ENCODE measurements around the gene MYL5.
"Not testable (repeated sequence)": the region's sequence is repeated elsewhere in the genome, so short reads cannot be mapped to it uniquely, and the experiment has no call there.

The MYL5 gene

GRCh38 chr4:636628-637159, 37.6 kb upstream of the MYL5 start:
- in situ Hi-C loops (cut with HindIII; ENCODE audit: low sequenced_read_pairs), result no loop called here
- TF ChIP-seq CTCF (IDR thresholded peaks at IDR 0.05; ENCODE audit: low read depth, low read length), result no peak
- H3K4me3 ChIP-seq (ENCODE audit: low read depth, low read length), result no peak overlapping the region
- DNase-seq (ENCODE audit: low read depth, low spot score), result no peak

DNA sequence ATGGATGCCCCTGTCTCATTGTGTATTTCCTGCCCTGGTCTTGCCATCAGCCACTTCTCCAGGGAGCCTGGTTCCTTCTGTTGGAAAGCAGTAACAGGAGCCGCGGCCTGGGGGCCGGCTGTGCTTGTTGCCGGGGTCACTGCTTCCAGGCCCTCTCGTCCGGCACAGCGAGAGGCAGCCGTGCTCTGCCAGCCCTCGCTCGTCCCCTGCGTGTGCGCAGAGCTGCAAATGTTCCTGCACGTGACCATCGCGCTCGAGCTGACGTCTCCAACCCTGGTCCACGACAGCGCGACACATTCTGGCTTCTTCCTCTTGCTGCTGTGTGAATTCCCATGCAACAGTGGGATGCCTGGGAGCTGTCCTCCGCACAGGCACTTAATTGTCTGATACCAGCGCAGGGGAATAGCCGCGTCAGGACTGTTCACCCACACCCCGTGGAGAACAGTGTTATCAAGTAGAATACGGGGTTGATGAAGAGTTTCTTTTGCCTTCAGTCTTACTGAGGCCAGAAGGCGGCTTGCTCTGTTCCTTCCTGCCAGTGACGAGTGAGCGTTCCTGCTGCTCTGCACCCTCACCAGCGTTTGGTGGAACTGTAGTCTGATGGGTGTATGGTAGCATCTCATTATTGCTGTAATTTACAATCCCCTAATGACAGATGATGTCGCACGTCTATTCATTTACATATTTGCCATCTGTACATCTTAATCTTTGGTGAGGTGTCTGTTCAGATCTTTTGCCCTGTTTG, 36.6 kb upstream of the MYL5 start:
- TF ChIP-seq CTCF (IDR thresholded peaks at IDR 0.05; ENCODE audit: low read depth, low read length), result no peak
- DNase-seq (ENCODE audit: low read depth, low spot score), result no peak
- no peak overlapping the region for H3K4me3 ChIP-seq (ENCODE audit: low read depth, low read length)
- in situ Hi-C loops (cut with HindIII; ENCODE audit: low sequenced_read_pairs), result no loop called here

DNA sequence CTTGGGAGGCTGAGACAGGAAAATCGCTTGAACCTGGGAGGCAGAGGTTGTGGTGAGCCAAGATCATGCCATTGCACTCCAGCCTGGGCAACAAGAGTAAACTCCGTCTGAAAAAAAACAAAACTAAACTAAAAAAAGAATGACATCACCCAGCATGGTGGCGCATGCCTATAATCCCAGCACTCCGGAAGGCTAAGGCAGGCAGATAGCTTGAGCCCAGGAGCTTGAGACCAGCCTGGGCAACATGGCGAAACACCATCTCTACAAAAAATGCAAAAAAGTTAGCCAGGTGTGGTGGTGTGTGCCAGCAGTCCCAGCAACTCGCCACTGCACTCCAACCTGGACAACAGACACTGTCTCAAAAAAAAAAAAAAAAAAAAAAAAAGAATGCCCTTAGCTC, 32.0 kb upstream of the MYL5 start:
- DNase-seq (ENCODE audit: low read depth, low spot score); H3K4me3 ChIP-seq (ENCODE audit: low read depth, low read length); in situ Hi-C loops (cut with HindIII; ENCODE audit: low sequenced_read_pairs): not testable (repeated sequence)

DNA sequence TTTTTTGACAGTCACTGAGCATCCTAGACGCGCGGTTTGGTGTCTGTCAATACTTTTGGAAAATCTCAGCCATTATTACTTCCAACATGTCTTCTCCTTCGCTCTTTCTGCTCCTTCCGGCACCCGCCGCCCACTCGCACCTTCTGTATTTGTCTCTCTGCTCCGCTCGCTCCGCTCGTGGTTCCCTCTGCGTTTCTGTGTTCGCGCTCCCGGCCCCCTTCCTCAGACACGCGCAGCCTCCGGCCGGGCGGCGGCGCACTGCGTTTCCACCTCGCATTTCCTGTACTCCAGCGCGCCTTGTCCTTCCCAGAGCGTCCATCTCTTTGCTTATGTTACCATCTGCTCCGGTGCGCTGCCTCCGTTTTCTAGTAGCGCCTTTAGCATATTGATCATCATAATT, 27.9 kb upstream of the MYL5 start:
- no peak for TF ChIP-seq CTCF (IDR thresholded peaks at IDR 0.05; ENCODE audit: low read depth, low read length)
- DNase-seq (ENCODE audit: low read depth, low spot score), result no peak
- no peak overlapping the region for H3K4me3 ChIP-seq (ENCODE audit: low read depth, low read length)
- in situ Hi-C loops (cut with HindIII; ENCODE audit: low sequenced_read_pairs), result no loop called here

DNA sequence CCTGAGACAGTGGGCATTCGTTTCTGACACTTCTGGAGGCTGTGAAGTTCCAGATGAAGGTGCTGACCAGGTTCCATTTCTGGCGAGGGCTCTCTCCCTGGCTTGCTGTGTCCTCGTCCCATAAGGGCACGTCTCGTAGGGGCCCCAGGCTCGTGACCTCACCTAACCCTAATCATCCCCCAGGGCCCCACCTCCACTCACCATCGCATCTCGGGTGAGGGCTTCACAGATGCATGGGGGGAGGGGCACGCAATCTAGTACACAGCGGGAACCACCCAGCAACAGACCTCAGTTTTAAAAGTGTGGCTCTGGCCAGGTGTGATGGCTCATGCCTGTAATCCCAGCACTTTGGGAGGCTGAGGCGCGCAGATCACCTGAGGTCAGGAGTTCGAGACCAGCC, 26.9 kb upstream of the MYL5 start:
- no peak overlapping the region for H3K4me3 ChIP-seq (ENCODE audit: low read depth, low read length)
- no peak for DNase-seq (ENCODE audit: low read depth, low spot score)
- no peak for TF ChIP-seq CTCF (IDR thresholded peaks at IDR 0.05; ENCODE audit: low read depth, low read length)
- in situ Hi-C loops (cut with HindIII; ENCODE audit: low sequenced_read_pairs), result no loop called here

GRCh38 chr4:648579-649292, 25.6 kb upstream of the MYL5 start:
- H3K4me3 ChIP-seq (ENCODE audit: low read depth, low read length), result no peak overlapping the region
- DNase-seq (ENCODE audit: low read depth, low spot score), result no peak
- no peak for TF ChIP-seq CTCF (IDR thresholded peaks at IDR 0.05; ENCODE audit: low read depth, low read length)
- in situ Hi-C loops (cut with HindIII; ENCODE audit: low sequenced_read_pairs), result no loop called here

GRCh38 chr4:649293-649625, 25.1 kb upstream of the MYL5 start:
- TF ChIP-seq CTCF (IDR thresholded peaks at IDR 0.05; ENCODE audit: low read depth, low read length), result no peak
- in situ Hi-C loops (cut with HindIII; ENCODE audit: low sequenced_read_pairs), result no loop called here
- no peak overlapping the region for H3K4me3 ChIP-seq (ENCODE audit: low read depth, low read length)
- no peak for DNase-seq (ENCODE audit: low read depth, low spot score)
